Heart left ventricle (tissue), 16 donors: Measurements from ENCODE around the gene NCKAP5L. TPM values are rescaled to one million over a fixed set of nuclear protein-coding genes. Genes with fewer than 3 reads are reported as not detected.

Experiments used
- ATAC-seq, 4 donors: fragments of 200-7000 bp; cut with Tn5 transposase; one replicate each; pipeline ENCODE4 v1.9.1; 2020 to 2022; ENCODE audit warnings: moderate library complexity in 4 of 4, mild to moderate bottlenecking in 3 of 4, moderate number of reproducible peaks in 1 of 4
- DNase-seq, 5 donors: peaks; one replicate each; pipeline ENCODE4 v3.0.0-alpha.2; 2020
- H3K27ac ChIP-seq, 12 donors: fragments of 200-600 bp; sonication (generic) in 4 of 12; one replicate each; pipeline versions ENCODE4 v1.5.0 to v1.8.0; 2016 to 2022; ENCODE audit warnings: mild to moderate bottlenecking in 2 of 12
- H3K27me3 ChIP-seq, 9 donors: fragments of 200-600 bp; sonication (generic) in 2 of 9; one replicate each; pipeline versions ENCODE4 v1.5.1 to v1.8.0; 2016 to 2022; ENCODE audit warnings: mild to moderate bottlenecking in 3 of 9
- H3K36me3 ChIP-seq, 9 donors: fragments of 200-600 bp; sonication (generic) in 2 of 9; one replicate each; pipeline versions ENCODE4 v1.5.0 to v1.8.0; 2018 to 2022; ENCODE audit warnings: mild to moderate bottlenecking in 2 of 9
- H3K4me1 ChIP-seq, 12 donors: fragments of 200-600 bp; sonication (generic) in 4 of 12; one replicate each; pipeline versions ENCODE4 v1.5.0 to v1.8.0; 2016 to 2022; ENCODE audit warnings: mild to moderate bottlenecking in 3 of 12
- H3K4me3 ChIP-seq, 12 donors: fragments of 200-600 bp; sonication (generic) in 4 of 12; one replicate each; pipeline versions ENCODE4 v1.5.0 to v1.8.0; 2017 to 2022; ENCODE audit warnings: mild to moderate bottlenecking in 9 of 12, moderate library complexity in 4 of 12
- H3K9me3 ChIP-seq, 12 donors: fragments of 200-600 bp; sonication (generic) in 4 of 12; one replicate each; pipeline versions ENCODE4 v1.5.0 to v1.8.0; 2016 to 2022; ENCODE audit warnings: mild to moderate bottlenecking in 1 of 12
- POLR2A ChIP-seq, 2 donors: fragments of 450-650 bp; IDR thresholded peaks; one replicate each; pipeline ENCODE4 v1.6.1; 2017; ENCODE audit warnings: antibody characterized with exemption in 2 of 2, mild to moderate bottlenecking in 2 of 2, moderate library complexity in 2 of 2
- WGBS, 4 donors: extraction: QIAGEN DNeasy Blood & Tissue Kit in 2 of 4; methylation state at CpG; one replicate each; pipeline versions ENCODE4 v1.1.5 to v1.1.7; 2013 to 2018; 5-methylcytosine and 5-hydroxymethylcytosine counted together
- intact Hi-C, 10 donors: fragments of 100-400 bp; cut with DNase I; formaldehyde crosslinking; loops; one replicate each; pipeline versions ENCODE4 v1.11.1 to v1.14.2; 2022
- polyA plus RNA-seq, 2 donors: library from polyadenylated mRNA; stranded (reverse); fragments of 200-250 nt; gene quantifications; one replicate each; pipeline ENCODE4 v1.2.3, GENCODE V29; 2013
- total RNA-seq, 9 donors: library from RNA; depleted of rRNA in 2 of 9; stranded (reverse); fragments of >200 nt in 2 of 9; fragmentation: NEBNext Ultra II Directional in 3 of 9; extraction: Animal tissue kit (Norgen Biotek cat#: 25700) in 3 of 9; gene quantifications; one replicate each; pipeline versions ENCODE4 v1.1.0 to v1.2.4, GENCODE V29; 2016 to 2023
- TF ChIP-seq, protein P1 (sequence below), 12 donors: fragments of 200-600 bp; sonication (generic) in 4 of 12; IDR thresholded peaks; one replicate each; pipeline versions ENCODE4 v1.5.0 to v1.8.0; 2018 to 2022; ENCODE audit warnings: antibody characterized with exemption in 12 of 12, mild to moderate bottlenecking in 5 of 12
- donor health status: ischemic (EF 13 %, LVEDD 7.1; RV severe dilation, severe dysfunction).
- donor health status: healthy with polysubstance abuse.
- donor health status: DM: no; HTN: yes; CAD: no.
- donor health status: DM: no; HTN: no; CAD: no.
- donor health status: ischemic (EF 25% LVEDD 6.9; RV normal size, moderate dysfunction).
- donor health status: ischemic (EF 25% LVEDD 5.7; RV mildly dilated, moderate dysfunction).
- donor health status: healthy.
- donor health status: DM: yes; HTN: yes; CAD: no.
- donor health status: ischemic (EF 35%, LVEDD 5.7; RV mildly dilated, moderate dysfunction).
- donor health status: nonischemic (EF 11% LVEDD 7.7; RV severe dilation, severe dysfunction).
- donor health status: DM: yes; HTN: yes; CAD: no.
- donor health status: PGD.
- donor health status: ischemic (EF 29% LVEDD 5.4; RV normal size, mild dysfunction).
- donor health status: nonischemic (EF 23%, LVEDD 6.1; RV moderate dilation, normal function).

Gene NCKAP5L
- total and polyA plus RNA-seq, 11 donors = 14.1 to 35.0 (median 25.0) TPM

GRCh38 chr12:49843876-49844437, 15.7 kb upstream of the NCKAP5L start:
- 95 to 98% (median 95%) methylated on average over 4 of the region's 4 CpGs for WGBS, 4 donors
- H3K27ac ChIP-seq = no peak overlapping the region
- intact Hi-C loops = loop anchor here in 3 of 10 donors (2.0 to 10.0 kb wide), 3 partner anchors 67 to 219 kb away; partner anchors contain the start of gene PRPF40B (in 1 of the 3)

GRCh38 chr12:49843411-49843810, 15.2 kb upstream of the NCKAP5L start:
- Histone ChIP-seq H3K36me3 (peaks cover 0 to 1% (median 0%) of the 10 kb centered on the region in 9 donors), H3K27me3 (peaks cover 0 to 17% (median 0%) of the 10 kb centered on the region in 9 donors), H3K27ac (peak overlapping the region; percentile 48 to 93 (median 88)), H3K4me1 (peaks cover 0 to 20% (median 12%) of the 10 kb centered on the region in 12 donors), H3K4me3 (peak overlapping the region in 11 of 12 donors; percentile 50 to 91 (median 68)), H3K9me3 (no peaks in the 10 kb centered on the region)
- DNase-seq (no peak), ATAC-seq (no peak)
- WGBS, 4 donors = 85 to 88% (median 86%) methylated on average over 7 of the region's 7 CpGs
- TF ChIP-seq POLR2A (IDR thresholded peaks at IDR 0.05) = no peak
- TF ChIP-seq, protein P1, sequence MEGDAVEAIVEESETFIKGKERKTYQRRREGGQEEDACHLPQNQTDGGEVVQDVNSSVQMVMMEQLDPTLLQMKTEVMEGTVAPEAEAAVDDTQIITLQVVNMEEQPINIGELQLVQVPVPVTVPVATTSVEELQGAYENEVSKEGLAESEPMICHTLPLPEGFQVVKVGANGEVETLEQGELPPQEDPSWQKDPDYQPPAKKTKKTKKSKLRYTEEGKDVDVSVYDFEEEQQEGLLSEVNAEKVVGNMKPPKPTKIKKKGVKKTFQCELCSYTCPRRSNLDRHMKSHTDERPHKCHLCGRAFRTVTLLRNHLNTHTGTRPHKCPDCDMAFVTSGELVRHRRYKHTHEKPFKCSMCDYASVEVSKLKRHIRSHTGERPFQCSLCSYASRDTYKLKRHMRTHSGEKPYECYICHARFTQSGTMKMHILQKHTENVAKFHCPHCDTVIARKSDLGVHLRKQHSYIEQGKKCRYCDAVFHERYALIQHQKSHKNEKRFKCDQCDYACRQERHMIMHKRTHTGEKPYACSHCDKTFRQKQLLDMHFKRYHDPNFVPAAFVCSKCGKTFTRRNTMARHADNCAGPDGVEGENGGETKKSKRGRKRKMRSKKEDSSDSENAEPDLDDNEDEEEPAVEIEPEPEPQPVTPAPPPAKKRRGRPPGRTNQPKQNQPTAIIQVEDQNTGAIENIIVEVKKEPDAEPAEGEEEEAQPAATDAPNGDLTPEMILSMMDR (IDR thresholded peaks at IDR 0.05) = no peak
- intact Hi-C loops = loop anchor here in 3 of 10 donors (2.0 to 10.0 kb wide), 3 partner anchors 67 to 219 kb away; partner anchors contain the start of gene PRPF40B (in 1 of the 3)

More at GRCh38 chr12:49843876-49844437, 15.7 kb upstream of the NCKAP5L start:
- Histone ChIP-seq H3K4me1 (peaks cover 0 to 20% (median 12%) of the 10 kb centered on the region in 12 donors), H3K36me3 (no peaks in the 10 kb centered on the region), H3K4me3 (peak overlapping the region in 1 of 12 donors; percentile 84), H3K27me3 (peaks cover 0 to 23% (median 0%) of the 10 kb centered on the region in 9 donors), H3K9me3 (no peaks in the 10 kb centered on the region)
- ATAC-seq (no peak), DNase-seq (no peak)
- TF ChIP-seq, protein P1 (IDR thresholded peaks at IDR 0.05) = no peak
- TF ChIP-seq POLR2A (IDR thresholded peaks at IDR 0.05) = no peak

DNA sequence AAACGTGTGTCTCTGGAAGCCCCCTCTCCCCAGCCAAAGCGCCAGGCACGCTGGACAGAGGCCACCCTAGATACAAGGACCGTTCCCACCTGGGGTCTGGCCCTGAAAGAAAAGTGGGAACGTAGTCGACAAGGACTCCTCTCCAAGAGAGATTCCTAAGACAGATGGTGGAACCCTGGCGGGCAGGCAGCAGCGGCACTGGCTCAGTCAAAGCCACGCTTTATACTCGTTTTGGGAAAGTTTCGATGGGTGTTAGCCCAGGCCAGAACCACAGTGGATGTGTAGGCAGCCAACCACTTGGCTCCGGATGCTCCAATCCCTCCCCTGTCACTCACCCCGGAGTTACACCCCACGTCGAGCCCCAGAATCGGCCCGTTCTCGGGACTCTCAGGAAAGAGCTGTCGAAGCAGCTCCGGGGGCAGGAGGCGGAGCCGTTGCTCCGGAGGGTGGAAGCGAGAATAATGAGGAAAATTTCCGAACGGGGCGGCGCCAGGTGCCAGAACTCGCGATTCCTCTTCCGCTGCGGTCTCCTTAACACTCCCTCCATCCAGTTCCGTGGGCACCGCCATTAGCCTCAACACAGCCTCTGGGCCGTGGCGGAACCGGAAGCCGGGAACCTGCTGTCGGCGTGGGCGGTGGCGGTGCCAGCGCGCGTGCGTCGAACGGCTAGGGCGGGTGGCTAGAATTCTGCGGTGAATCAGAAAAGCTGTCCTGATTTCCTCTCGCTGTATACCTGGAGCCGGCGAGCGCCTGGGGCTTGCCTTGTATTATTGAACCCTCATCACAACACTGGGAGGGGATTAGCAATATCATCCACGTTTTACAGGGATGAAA, 14.5 kb upstream of the NCKAP5L start, which contains the start of gene BCDIN3D:
Gene BCDIN3D (minus strand): TSS at position 588 of the 834 bp plus-strand sequence. CDS start 19 bp downstream, at position 569.
- DNase-seq = peak; percentile 91 to 96 (median 94)
- intact Hi-C loops = loop anchor here in 3 of 10 donors (2.0 to 10.0 kb wide), 3 partner anchors 66 to 218 kb away; partner anchors contain the start of gene PRPF40B (in 1 of the 3)
- TF ChIP-seq, protein P1 (IDR thresholded peaks at IDR 0.05) = peak in 1 of 12 donors; percentile 4
- TF ChIP-seq POLR2A (IDR thresholded peaks at IDR 0.05) = peak in 1 of 2 donors; percentile 68
- Histone ChIP-seq H3K4me3 (peak within 1 kb of the TSS; percentile 50 to 91 (median 66)), H3K36me3 (peaks cover 0 to 2% (median 0%) of the 10 kb centered on the region in 9 donors), H3K9me3 (no peaks in the 10 kb centered on the region), H3K27me3 (peaks cover 0 to 11% (median 0%) of the 10 kb centered on the region in 9 donors), H3K27ac (peak within 1 kb of the TSS; percentile 48 to 93 (median 88)), H3K4me1 (peaks cover 0 to 20% (median 12%) of the 10 kb centered on the region in 12 donors)
- WGBS, 4 donors = 0 to 1% (median 1%) methylated on average over 38 to 55 of the region's 55 CpGs
- ATAC-seq = peak; percentile 96 to 98 (median 97)
